CD14-positive monocyte (primary cell): ENCODE measurements around the gene DDX10. TPM values are rescaled to one million over a fixed set of nuclear protein-coding genes. Genes with fewer than 3 reads are reported as not detected.

Experiments
- DNase-seq, 3 donors: peaks; one replicate each; pipeline ENCODE4 v3.0.0-alpha.2; 2011 to 2022
- H2AFZ ChIP-seq: 2 replicates; pipeline ENCODE4 v1.6.0; 2012; ENCODE audit warnings: mild to moderate bottlenecking, low read depth, low read length, inconsistent platforms; ENCODE audit not compliant: insufficient read depth, poor library complexity, severe bottlenecking
- H3K27ac ChIP-seq, 2 donors: 1 replicate in 1 of 2; 2 replicates in 1 of 2; pipeline ENCODE4 v1.5.1; 2012 to 2013; ENCODE audit warnings: low read length in 2 of 2, control low read depth in 1 of 2, inconsistent platforms in 1 of 2, low read depth in 1 of 2, mild to moderate bottlenecking in 1 of 2
- H3K27me3 ChIP-seq, 2 donors: one replicate each; pipeline versions ENCODE4 v1.6.0 to v1.6.1; 2011 to 2013; ENCODE audit warnings: low read length in 2 of 2; ENCODE audit not compliant: control insufficient read depth in 2 of 2, insufficient read depth in 2 of 2
- H3K36me3 ChIP-seq, 2 donors: replicated peaks in 1 of 2; 1 replicate in 1 of 2; 2 replicates in 1 of 2; pipeline versions ENCODE4 v1.5.1 to v1.6.1; 2012 to 2013; ENCODE audit warnings: low read length in 2 of 2, control low read depth in 1 of 2, inconsistent platforms in 1 of 2, mild to moderate bottlenecking in 1 of 2; ENCODE audit not compliant: insufficient read depth in 2 of 2, control insufficient read depth in 1 of 2
- H3K4me1 ChIP-seq, 2 donors: 1 replicate in 1 of 2; 2 replicates in 1 of 2; pipeline versions ENCODE4 v1.5.1 to v1.6.1; 2012 to 2013; ENCODE audit warnings: low read length in 2 of 2, control low read depth in 1 of 2, inconsistent platforms in 1 of 2, mild to moderate bottlenecking in 1 of 2, moderate library complexity in 1 of 2; ENCODE audit not compliant: insufficient read depth in 2 of 2, control insufficient read depth in 1 of 2
- H3K4me2 ChIP-seq: replicated peaks from 2 replicates; pipeline ENCODE3; 2012; ENCODE audit warnings: low read length, moderate library complexity, mild to moderate bottlenecking; ENCODE audit not compliant: poor library complexity, severe bottlenecking; ENCODE audit errors: extremely low read depth
- H3K4me3 ChIP-seq, 3 experiments: fragments of 200-600 bp in 1 of 3; sonication (generic) in 1 of 3; replicated peaks in 1 of 3; 1 replicate in 2 of 3; 2 replicates in 1 of 3; pipeline ENCODE4 v1.5.1; 2011 to 2013; ENCODE audit warnings: low read length in 3 of 3, mild to moderate bottlenecking in 3 of 3, control low read depth in 2 of 3, low read depth in 2 of 3, inconsistent platforms in 1 of 3, moderate library complexity in 1 of 3
- H3K79me2 ChIP-seq: 2 replicates; pipeline ENCODE4 v1.6.0; 2012; ENCODE audit warnings: mild to moderate bottlenecking, control low read depth, inconsistent platforms, low read length, moderate library complexity; ENCODE audit not compliant: insufficient read depth
- H3K9ac ChIP-seq: 2 replicates; pipeline ENCODE4 v1.6.0; 2017; ENCODE audit warnings: low read length, mild to moderate bottlenecking; ENCODE audit not compliant: insufficient read depth, poor library complexity, severe bottlenecking
- H3K9me3 ChIP-seq, 2 donors: replicated peaks in 1 of 2; 1 replicate in 1 of 2; 2 replicates in 1 of 2; pipeline versions ENCODE4 v1.5.1 to v1.6.1; 2012 to 2013; ENCODE audit warnings: low read length in 2 of 2, control low read depth in 1 of 2; ENCODE audit not compliant: control insufficient read depth in 1 of 2, insufficient read depth in 1 of 2
- H4K20me1 ChIP-seq: 2 replicates; pipeline ENCODE4 v1.6.0; 2012; ENCODE audit warnings: mild to moderate bottlenecking, low read length, control low read depth, moderate library complexity; ENCODE audit not compliant: insufficient read depth
- H3K27ac Mint-ChIP-seq, 7 donors: one replicate each; pipeline ENCODE4 v1.8.0; 2020; ENCODE audit warnings: mild to moderate bottlenecking in 7 of 7, mixed read lengths in 7 of 7, moderate library complexity in 6 of 7, inconsistent platforms in 2 of 7
- H3K27me3 Mint-ChIP-seq, 3 donors: one replicate each; pipeline ENCODE4 v1.8.0; 2021 to 2022; ENCODE audit warnings: low read depth in 3 of 3, mild to moderate bottlenecking in 3 of 3, mixed read lengths in 3 of 3, moderate library complexity in 3 of 3, inconsistent platforms in 1 of 3
- H3K36me3 Mint-ChIP-seq, 2 donors: one replicate each; pipeline ENCODE4 v1.8.0; 2020; ENCODE audit warnings: mixed read lengths in 2 of 2, inconsistent platforms in 1 of 2, mild to moderate bottlenecking in 1 of 2
- H3K4me1 Mint-ChIP-seq: one replicate; pipeline ENCODE4 v1.8.0; 2020; ENCODE audit warnings: mild to moderate bottlenecking, mixed read lengths
- H3K4me3 Mint-ChIP-seq, 2 donors: one replicate each; pipeline ENCODE4 v1.8.0; 2020; ENCODE audit warnings: mild to moderate bottlenecking in 2 of 2, mixed read lengths in 2 of 2, moderate library complexity in 1 of 2
- H3K9me3 Mint-ChIP-seq, 7 donors: one replicate each; pipeline ENCODE4 v1.8.0; 2020 to 2022; ENCODE audit warnings: mixed read lengths in 7 of 7, mild to moderate bottlenecking in 6 of 7, moderate library complexity in 6 of 7, inconsistent platforms in 2 of 7
- CTCF ChIP-seq: fragments of 200-600 bp; IDR thresholded peaks from one replicate; pipeline ENCODE4 v1.8.0; 2022; ENCODE audit warnings: antibody characterized with exemption, mild to moderate bottlenecking
- WGBS: methylation state at CpG from one replicate; pipeline ENCODE4 v1.1.5; 2013; ENCODE audit warnings: missing lambda C conversion rate; ENCODE audit not compliant: insufficient coverage; 5-methylcytosine and 5-hydroxymethylcytosine counted together
- intact Hi-C, 2 donors: fragments of 100-400 bp; cut with micrococcal nuclease; formaldehyde crosslinking; loops; one replicate each; pipeline versions ENCODE4 v1.15.0 to v1.15.1; 2023
- polyA plus RNA-seq, 3 donors: library from polyadenylated mRNA; depleted of rRNA in 1 of 3; unstranded in 2 of 3; stranded (reverse) in 1 of 3; fragments of 300-500 nt in 2 of 3; fragments of >200 nt in 1 of 3; fragmentation: Illumina TruSeq in 2 of 3; gene quantifications; 1 replicate in 2 of 3; 2 replicates in 1 of 3; pipeline ENCODE4 v1.2.3, GENCODE V29; 2012 to 2021

DDX10 gene
- polyA plus RNA-seq, 3 donors: 5.0 to 6.3 (median 5.3) TPM

- DNase-seq: no peak
- H3K4me1 ChIP-seq: no peaks in the 10 kb centered on the region
- Mint-ChIP-seq H3K27me3 (no peaks in the 10 kb centered on the region), H3K4me1 (peaks cover 3% of the 10 kb centered on the region), H3K9me3 (no peaks in the 10 kb centered on the region), H3K36me3 (no peaks in the 10 kb centered on the region), H3K4me3 (no peak overlapping the region), H3K27ac (no peak overlapping the region)
- H3K27me3 ChIP-seq: no peaks in the 10 kb centered on the region
- no peak overlapping the region for H3K4me2 ChIP-seq
- H4K20me1 ChIP-seq: no peaks in the 10 kb centered on the region
- H3K79me2 ChIP-seq: no peaks in the 10 kb centered on the region
- no peak overlapping the region for H3K27ac ChIP-seq
- H3K4me3 ChIP-seq: no peak overlapping the region
- intact Hi-C loops: no loop called here
- no peak for TF ChIP-seq CTCF
- no CpG with 5 or more reads among the region's 2 CpGs for WGBS
- no peak overlapping the region for H2AFZ ChIP-seq
- no peaks in the 10 kb centered on the region for H3K9me3 ChIP-seq
- no peaks in the 10 kb centered on the region for H3K36me3 ChIP-seq
- no peak overlapping the region for H3K9ac ChIP-seq
These were observed 208.4 kb downstream of the DDX10 start for GRCh38 chr11:108873310-108873709.

- no peaks in the 10 kb centered on the region for H3K4me1 ChIP-seq
- 100% methylated on average over 1 of the region's 4 CpGs for WGBS
- no peak for DNase-seq
- H3K4me2 ChIP-seq: no peak overlapping the region
- intact Hi-C loops: no loop called here
- Mint-ChIP-seq H3K4me3 (no peak overlapping the region), H3K36me3 (no peaks in the 10 kb centered on the region), H3K4me1 (peaks cover 3% of the 10 kb centered on the region), H3K9me3 (no peaks in the 10 kb centered on the region), H3K27me3 (no peaks in the 10 kb centered on the region), H3K27ac (no peak overlapping the region)
- no peak overlapping the region for H3K9ac ChIP-seq
- H3K27ac ChIP-seq: no peak overlapping the region
- H3K9me3 ChIP-seq: no peaks in the 10 kb centered on the region
- H4K20me1 ChIP-seq: no peaks in the 10 kb centered on the region
- no peak overlapping the region for H2AFZ ChIP-seq
- no peaks in the 10 kb centered on the region for H3K79me2 ChIP-seq
- TF ChIP-seq CTCF: no peak
- H3K27me3 ChIP-seq: no peaks in the 10 kb centered on the region
- no peaks in the 10 kb centered on the region for H3K36me3 ChIP-seq
- no peak overlapping the region for H3K4me3 ChIP-seq
These were observed 209.1 kb downstream of the DDX10 start for GRCh38 chr11:108873941-108874340.
